GM21423 (cell line): Measurements from ENCODE around the gene STK35.

ENCODE experiments used
- ATAC-seq: cut with Tn5 transposase; IDR thresholded peaks from one replicate; pipeline ENCODE4 v1.9.1; 2021; ENCODE audit warnings: mild to moderate bottlenecking, moderate library complexity; ENCODE audit not compliant: unreplicated experiment

The STK35 gene

GRCh38 chr20:2103461-2104153 is 2.0 kb downstream of the STK35 start:
- ATAC-seq: no peak

GRCh38 chr20:2104236-2104635 is 2.6 kb downstream of the STK35 start:
- no peak for ATAC-seq

GRCh38 chr20:2108498-2108897 is 6.9 kb downstream of the STK35 start:
- no peak for ATAC-seq

DNA sequence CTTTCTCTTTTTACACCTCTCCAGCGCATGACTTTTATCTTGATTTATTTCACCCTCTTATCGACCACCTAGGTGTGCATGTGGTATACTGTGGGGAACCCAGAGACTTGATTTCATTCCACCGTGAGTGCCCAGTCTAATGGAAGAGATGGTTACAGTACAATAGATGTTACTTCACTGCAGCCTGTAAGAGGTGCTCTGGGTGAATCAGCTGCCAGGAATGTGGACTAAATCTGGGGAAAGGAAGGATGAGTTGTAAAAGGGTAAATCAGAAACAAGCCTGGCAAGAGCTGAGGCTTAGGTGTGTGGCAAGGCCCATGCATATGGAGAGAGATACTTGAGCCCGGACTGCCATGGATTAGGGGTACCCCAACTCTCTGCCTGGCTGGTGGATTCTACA is 7.4 kb downstream of the STK35 start:
- no peak for ATAC-seq

GRCh38 chr20:2109425-2110210 is 8.0 kb downstream of the STK35 start:
- ATAC-seq: no peak

GRCh38 chr20:2112910-2113309 is 11.3 kb downstream of the STK35 start:
- ATAC-seq: no peak

DNA sequence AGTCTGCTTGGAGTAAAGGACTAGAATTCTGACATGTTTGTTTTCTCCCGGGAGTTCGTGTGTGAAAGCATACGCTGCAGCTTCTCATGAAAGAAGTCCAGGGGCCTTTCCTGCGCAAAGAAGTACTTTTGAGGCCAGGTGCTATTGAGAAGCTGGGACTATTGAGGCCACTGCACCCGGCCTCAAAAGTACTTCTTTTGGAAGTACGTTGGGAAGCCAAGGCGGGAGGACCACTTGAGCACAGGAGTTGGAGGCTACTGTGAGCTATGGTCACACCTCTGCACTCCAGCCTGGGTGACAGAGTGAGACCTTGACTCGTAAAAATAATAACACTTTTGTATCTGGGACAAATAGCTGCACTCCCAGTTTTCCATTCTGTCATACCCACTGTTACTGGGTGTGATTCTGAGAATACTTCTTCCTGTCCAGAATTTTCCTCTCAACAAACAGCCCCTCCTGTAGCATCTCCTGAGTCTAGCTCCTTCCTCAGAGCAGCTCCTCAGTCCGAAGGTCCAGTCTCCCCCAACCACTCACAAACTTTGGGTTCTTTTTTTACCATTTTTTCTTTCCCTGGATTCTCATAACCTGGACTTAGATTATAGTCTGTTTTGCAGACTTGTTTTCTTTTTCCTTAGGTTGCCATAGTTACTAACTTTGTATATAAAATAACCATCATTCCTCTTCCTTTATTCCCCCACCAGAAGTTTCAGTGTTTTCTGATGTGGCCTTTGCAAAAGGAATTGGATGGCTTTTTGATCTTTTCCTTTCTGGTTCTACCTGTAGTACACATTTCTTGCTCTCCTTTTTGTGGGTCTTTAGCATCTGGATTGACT is 12.7 kb downstream of the STK35 start:
- ATAC-seq: no peak

- ATAC-seq: no peak
Measured at GRCh38 chr20:2114990-2115681, 13.5 kb downstream of the STK35 start.

GRCh38 chr20:2116170-2116940 is 14.7 kb downstream of the STK35 start:
- ATAC-seq: no peak

DNA sequence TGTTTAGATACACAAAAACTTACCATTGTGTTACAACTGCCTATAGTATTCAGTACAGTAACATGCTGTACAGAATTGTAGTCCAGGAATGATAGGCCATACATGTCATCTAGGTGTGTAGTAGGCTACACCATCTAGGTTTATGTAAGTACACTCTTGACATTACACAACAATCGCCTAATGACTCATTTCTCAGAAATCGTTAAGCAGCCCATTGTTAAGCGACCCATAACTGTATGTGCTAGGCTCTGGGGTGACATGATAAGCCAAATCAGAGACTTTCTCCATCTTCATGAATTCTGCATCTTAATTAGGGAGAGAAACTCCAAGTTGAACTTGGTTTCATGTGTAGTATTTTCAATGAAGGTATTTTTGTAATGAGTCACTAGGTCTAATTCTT is 17.2 kb downstream of the STK35 start:
- no peak for ATAC-seq

- no peak for ATAC-seq
Measured at GRCh38 chr20:2122936-2123335, 21.3 kb downstream of the STK35 start.

DNA sequence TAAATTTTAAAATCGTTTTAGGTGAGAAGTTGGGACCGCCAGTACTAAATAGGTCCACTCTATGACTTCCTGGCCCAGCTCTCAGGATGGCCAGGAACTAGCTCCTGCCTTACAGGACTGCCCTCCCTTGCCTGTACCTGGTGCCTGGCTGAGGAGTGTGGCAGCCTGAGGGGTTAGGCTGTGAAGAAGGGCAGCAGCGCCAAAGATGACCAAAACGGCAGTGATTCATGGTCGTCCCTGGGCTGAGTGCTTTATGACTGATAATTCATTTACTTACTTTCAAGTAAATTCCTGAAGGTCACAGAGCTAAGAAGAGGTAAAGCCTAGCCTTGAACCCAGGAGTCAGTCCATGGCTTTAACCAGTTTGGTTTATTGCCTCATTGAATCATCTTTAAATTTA is 22.1 kb downstream of the STK35 start:
- ATAC-seq: no peak

- ATAC-seq: no peak
Measured at GRCh38 chr20:2124564-2125213, 23.1 kb downstream of the STK35 start.

- no peak for ATAC-seq
Measured at GRCh38 chr20:2125474-2126112, 24.0 kb downstream of the STK35 start.

DNA sequence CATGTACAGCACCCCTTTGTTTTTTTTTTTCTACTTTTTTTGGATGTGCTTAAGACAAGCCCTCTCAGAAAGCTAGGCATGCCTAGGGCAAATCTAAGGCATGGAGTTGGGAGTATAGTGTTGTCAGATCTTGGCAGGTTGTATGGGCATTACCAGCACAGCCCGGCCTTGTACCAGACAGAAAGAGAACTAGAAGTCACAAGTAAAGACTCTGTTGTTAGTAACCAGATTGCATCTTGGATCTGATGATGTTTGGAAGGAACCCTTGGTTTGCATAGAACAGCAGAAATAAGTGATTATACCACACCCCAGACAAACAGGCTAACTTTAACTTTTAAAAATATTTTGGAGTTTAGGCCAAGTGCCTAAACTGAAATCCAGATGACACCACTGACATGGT is 25.6 kb downstream of the STK35 start:
- no peak for ATAC-seq

GRCh38 chr20:2128542-2128941 is 26.9 kb downstream of the STK35 start:
- ATAC-seq: no peak

- no peak for ATAC-seq
Measured at GRCh38 chr20:2130062-2130591, 28.5 kb downstream of the STK35 start.

DNA sequence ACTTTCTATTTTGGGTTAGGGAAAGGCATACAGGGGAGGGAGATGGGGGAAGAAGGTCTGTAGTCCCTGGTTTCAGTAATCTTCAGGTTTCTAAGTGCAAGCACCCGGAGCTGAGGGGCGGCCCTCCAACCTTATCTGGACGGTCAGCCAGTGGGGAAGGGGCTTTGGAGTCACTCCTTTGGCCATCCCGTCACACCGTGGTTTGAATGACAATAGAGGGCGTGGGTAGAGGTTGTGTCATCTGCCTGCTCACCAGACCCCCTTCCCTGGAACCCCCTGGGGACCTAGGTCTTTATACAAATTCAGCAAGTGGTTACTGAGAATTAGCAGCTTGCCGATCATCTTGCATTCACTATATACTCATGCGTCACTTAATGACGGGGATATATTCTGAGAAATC is 29.1 kb downstream of the STK35 start:
- ATAC-seq: no peak

DNA sequence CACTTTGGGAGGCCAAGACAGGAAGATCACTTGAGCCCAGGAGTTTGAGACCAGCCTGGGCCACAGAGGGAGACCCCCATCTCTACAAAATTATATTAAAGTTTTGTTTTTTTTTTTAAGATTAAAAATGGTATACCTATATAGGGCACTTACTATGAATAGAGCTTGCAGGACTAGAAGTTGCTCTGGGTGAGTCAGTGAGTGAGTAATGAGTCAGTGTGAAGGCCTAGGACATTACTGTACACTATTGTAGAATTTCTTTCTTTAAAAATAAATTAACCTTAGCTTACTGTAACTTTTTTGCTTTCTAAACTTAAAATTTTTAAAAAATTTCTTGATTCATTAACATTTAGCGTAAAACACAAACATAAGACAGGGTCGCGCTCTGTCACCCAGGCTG is 29.7 kb downstream of the STK35 start:
- ATAC-seq: no peak
